ENCODE measurements around the gene CSNK2A2. TPM values are rescaled to one million over a fixed set of nuclear protein-coding genes. Genes with fewer than 3 reads are reported as not detected.
A peak's percentile ranks its signal among the peaks of the same experiment; 100 is the strongest.

Gene CSNK2A2
- polyA plus RNA-seq, 2 of the 4 experiments (the other 2 are of a cell fraction) = 42.5 to 47.6 TPM

DNA sequence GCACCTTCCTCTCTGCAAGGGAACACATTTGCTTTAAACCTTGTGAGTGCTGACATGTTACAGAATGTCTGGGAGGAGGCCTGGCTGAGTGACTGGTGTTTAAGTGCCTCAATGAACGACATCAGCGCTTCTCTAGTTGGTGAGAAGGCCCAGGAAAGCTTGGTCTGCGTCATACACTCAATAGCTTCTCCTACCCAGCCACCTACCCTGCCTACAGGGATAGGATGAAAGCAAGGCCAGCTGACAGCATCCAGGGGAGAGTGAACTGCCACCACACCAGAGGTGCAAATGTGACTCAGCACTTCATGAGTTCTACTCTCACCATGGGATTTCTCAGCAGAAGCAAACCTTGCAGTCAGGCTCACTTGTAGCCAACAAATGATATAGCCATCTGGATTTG, 37.1 kb downstream of the CSNK2A2 start:
- WGBS (ENCODE audit: missing lambda C conversion rate) = 96% methylated on average over 3 of the region's 3 CpGs
- DNase-seq (ENCODE audit: low read depth in 1 of 2, low spot score in 1 of 2) (no peak), FAIRE-seq (no peak), ATAC-seq (no peak)
- Histone ChIP-seq H3K4me1 (no peaks in the 10 kb centered on the region), H3K4me3 (no peak overlapping the region), H3K4me2 (no peak overlapping the region), H3K9me3 (no peaks in the 10 kb centered on the region), H3K27ac (no peak overlapping the region)
- TF ChIP-seq SMC3 (IDR thresholded peaks at IDR 0.05) (no peak), EHMT2 (IDR thresholded peaks at IDR 0.05; ENCODE audit: low read depth) (no peak), MAFK (IDR thresholded peaks at IDR 0.05; ENCODE audit: partially characterized antibody) (peak; percentile 14)
- ChIA-PET CTCF (no interaction called here), POLR2A (no interaction called here)

GRCh38 chr16:58158725-58159124, 39.2 kb downstream of the CSNK2A2 start:
- Histone ChIP-seq H3K9me3 (no peaks in the 10 kb centered on the region), H3K4me3 (no peak overlapping the region), H3K4me1 (no peaks in the 10 kb centered on the region), H3K27ac (no peak overlapping the region), H3K4me2 (no peak overlapping the region)
- DNase-seq (ENCODE audit: low read depth in 1 of 2, low spot score in 1 of 2) (no peak), FAIRE-seq (no peak), ATAC-seq (no peak; a peak in 1 of 6 replicates)
- ChIA-PET POLR2A (no interaction called here), CTCF (interaction anchor here (0.8 kb wide), 1 partner anchor 14 kb away, joined by 3 read pairs; no protein-coding TSS in a partner anchor)
- WGBS (ENCODE audit: missing lambda C conversion rate) = 92% methylated on average over 3 of the region's 3 CpGs
- TF ChIP-seq BHLHE40 (IDR thresholded peaks at IDR 0.05; ENCODE audit: low read depth, low read length) = no peak
- no peak for TF ChIP-seq POLR2A (IDR thresholded peaks at IDR 0.05; ENCODE audit: low read length)
- no peak for TF ChIP-seq RAD21 (conservative IDR thresholded peaks at IDR 0.05 in 1 of 2, IDR thresholded peaks at IDR 0.05 in 1 of 2)
- no peak for TF ChIP-seq MAZ (IDR thresholded peaks at IDR 0.05; ENCODE audit: borderline replicate concordance, low read depth, low read length)
- TF ChIP-seq RFX5 (IDR thresholded peaks at IDR 0.05) = no peak
- TF ChIP-seq E2F6 (IDR thresholded peaks at IDR 0.05; ENCODE audit: borderline replicate concordance, low read depth) = no peak
- TF ChIP-seq USF2 (IDR thresholded peaks at IDR 0.05) = no peak
- no peak for TF ChIP-seq NFE2L2 (conservative IDR thresholded peaks at IDR 0.05; ENCODE audit: low read length)
- no peak for TF ChIP-seq SREBF2 (IDR thresholded peaks at IDR 0.05)
- TF ChIP-seq REST (IDR thresholded peaks at IDR 0.05) = no peak
- TF ChIP-seq RARB (CRISPR knock-in tag; IDR thresholded peaks at IDR 0.05) = no peak
- TF ChIP-seq, protein P1, sequence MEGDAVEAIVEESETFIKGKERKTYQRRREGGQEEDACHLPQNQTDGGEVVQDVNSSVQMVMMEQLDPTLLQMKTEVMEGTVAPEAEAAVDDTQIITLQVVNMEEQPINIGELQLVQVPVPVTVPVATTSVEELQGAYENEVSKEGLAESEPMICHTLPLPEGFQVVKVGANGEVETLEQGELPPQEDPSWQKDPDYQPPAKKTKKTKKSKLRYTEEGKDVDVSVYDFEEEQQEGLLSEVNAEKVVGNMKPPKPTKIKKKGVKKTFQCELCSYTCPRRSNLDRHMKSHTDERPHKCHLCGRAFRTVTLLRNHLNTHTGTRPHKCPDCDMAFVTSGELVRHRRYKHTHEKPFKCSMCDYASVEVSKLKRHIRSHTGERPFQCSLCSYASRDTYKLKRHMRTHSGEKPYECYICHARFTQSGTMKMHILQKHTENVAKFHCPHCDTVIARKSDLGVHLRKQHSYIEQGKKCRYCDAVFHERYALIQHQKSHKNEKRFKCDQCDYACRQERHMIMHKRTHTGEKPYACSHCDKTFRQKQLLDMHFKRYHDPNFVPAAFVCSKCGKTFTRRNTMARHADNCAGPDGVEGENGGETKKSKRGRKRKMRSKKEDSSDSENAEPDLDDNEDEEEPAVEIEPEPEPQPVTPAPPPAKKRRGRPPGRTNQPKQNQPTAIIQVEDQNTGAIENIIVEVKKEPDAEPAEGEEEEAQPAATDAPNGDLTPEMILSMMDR (IDR thresholded peaks at IDR 0.05) = no peak
- TF ChIP-seq MAX (IDR thresholded peaks at IDR 0.05) = no peak

GRCh38 chr16:58157951-58158540, 39.9 kb downstream of the CSNK2A2 start:
- WGBS (ENCODE audit: missing lambda C conversion rate) = 87% methylated on average over 29 of the region's 29 CpGs
- no peaks in the 10 kb centered on the region for H3K9me3 ChIP-seq
- no peak overlapping the region for H3K27ac ChIP-seq
- ChIA-PET CTCF (interaction anchor here (0.8 kb wide), 1 partner anchor 15 kb away, joined by 3 read pairs; no protein-coding TSS in a partner anchor), POLR2A (no interaction called here)
- H3K4me2 ChIP-seq = no peak overlapping the region
- TF ChIP-seq EHF (CRISPR knock-in tag; IDR thresholded peaks at IDR 0.05) (no peak), JUN (IDR thresholded peaks at IDR 0.05) (0 out of 5 replicates have a peak, but pooled peaks of 1 of the 2 experiments have one; percentile 11), NPAS2 (CRISPR knock-in tag; IDR thresholded peaks at IDR 0.05; ENCODE audit: borderline replicate concordance) (no peak)
- TF ChIP-seq, protein P2, sequence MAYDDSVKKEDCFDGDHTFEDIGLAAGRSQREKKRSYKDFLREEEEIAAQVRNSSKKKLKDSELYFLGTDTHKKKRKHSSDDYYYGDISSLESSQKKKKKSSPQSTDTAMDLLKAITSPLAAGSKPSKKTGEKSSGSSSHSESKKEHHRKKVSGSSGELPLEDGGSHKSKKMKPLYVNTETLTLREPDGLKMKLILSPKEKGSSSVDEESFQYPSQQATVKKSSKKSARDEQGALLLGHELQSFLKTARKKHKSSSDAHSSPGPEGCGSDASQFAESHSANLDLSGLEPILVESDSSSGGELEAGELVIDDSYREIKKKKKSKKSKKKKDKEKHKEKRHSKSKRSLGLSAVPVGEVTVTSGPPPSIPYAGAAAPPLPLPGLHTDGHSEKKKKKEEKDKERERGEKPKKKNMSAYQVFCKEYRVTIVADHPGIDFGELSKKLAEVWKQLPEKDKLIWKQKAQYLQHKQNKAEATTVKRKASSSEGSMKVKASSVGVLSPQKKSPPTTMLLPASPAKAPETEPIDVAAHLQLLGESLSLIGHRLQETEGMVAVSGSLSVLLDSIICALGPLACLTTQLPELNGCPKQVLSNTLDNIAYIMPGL (CRISPR knock-in tag; IDR thresholded peaks at IDR 0.05; ENCODE audit: borderline replicate concordance) = no peak
- ATAC-seq = no peak; a peak in 1 of 6 replicates
- H3K4me3 ChIP-seq = no peak overlapping the region
- no peak for FAIRE-seq
- DNase-seq (ENCODE audit: low read depth in 1 of 2, low spot score in 1 of 2) = no peak
- H3K4me1 ChIP-seq = no peaks in the 10 kb centered on the region

All from A549 (cell line).